ENCODE results near the gene ZSCAN31.
A peak's percentile ranks its signal among the peaks of the same experiment; 100 is the strongest.

ZSCAN31 gene

DNA sequence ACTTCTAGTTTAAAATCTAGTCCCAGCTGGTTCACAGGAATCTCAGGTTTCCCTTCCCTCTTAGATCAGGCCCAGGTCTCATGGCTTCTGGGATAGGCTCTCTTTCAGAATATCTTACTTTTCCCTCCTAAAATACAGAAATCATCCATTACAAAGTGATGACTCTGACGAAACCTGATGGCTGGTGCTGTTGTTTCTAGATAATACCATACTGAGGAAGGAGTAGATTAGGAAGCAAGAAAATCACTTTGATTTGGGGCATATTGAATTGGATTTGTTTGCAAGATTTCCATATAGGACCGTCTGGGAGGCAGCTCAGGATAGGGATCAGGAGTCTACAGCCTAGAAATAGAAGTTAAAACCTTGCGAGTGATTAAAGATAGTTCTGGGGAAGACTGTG is 17.4 kb upstream of the ZSCAN31 start:
- DNase-seq (ENCODE audit: low spot score): no peak

DNA sequence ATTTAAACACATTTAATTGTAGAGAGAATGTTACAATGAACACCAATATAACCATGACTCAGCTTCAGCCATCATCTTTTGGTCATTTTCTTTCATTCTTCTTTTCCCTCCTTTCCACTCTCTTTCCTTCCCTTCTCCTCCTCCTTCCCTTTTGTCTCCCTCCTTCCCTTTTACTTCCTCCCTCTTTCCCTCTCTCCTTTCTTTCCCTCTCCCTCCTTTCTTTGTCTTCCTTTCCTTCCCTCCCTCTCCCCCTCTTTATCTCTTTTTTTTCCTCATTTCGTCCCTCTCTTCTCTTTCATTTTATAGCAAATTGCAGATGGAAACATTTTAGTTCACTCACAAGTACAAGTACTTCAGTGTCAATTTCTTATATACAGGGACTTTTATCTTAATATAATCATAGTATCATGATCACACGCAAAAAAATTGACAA is 15.6 kb upstream of the ZSCAN31 start:
- DNase-seq (ENCODE audit: low spot score): no peak

DNA sequence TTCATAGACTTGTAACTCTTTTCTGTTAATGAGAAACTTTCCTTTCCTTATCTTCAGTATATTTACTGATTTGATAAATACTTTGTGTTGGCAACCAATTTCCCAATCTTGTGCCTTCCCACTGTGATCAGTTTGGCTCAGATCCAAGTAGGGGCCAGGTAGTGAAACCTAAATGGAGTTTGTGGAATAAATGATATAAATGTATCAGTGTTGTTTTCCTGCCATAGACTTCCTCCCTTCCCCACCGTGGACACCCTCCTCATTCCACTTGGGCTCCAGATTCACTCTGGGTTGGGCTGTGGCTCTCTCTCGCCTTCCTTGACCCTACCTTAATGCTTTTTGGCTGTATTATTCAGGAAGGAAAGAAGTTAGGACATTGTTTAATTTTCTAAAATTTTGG is 15.1 kb upstream of the ZSCAN31 start:
- DNase-seq (ENCODE audit: low spot score): no peak

DNA sequence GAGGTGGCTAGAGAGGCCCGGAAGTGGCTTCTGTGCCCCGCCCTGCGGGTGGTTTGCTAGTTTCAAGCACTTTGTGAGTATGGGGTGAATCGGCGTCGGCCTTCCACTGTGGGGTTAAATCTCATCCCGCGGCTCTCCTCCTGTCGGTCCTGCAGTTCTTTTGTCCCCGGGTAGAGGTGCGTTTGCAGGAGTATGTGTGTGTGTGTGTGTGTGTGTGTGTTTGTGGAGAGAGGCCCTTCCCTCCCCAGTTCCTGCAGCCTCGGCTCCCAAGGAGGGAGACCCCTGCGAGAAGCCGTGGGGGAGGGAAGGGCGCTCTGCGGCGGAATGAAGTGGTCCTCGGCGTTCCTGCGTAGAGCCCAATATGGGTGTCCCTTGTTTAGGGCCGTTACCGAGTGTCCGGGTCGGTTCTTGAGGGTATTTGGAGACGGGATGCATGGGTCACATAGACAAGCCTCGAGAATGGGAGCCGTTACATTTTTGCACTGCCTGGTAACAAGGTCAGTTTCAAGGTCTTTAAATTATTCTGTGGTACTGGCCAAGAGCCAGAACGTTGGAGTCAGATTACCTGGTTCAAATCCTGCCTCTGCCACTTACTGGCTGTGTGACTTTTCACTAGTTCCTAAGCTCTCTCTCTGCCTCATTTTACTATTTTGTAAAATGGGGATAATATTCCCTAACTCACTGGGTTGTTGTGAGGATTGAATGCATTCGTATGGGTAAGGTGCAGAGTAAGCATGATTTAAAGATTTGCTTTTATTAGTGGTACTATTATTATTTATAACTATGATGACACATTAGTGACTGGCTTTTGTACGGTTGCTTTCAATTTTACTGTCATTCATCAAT is 14.2 kb upstream of the ZSCAN31 start, which contains the start of gene ZKSCAN3:
TSS of gene ZKSCAN3 (plus strand) at position 56 of the 846 bp plus-strand sequence. CDS start 9,640 bp downstream, outside the sequence.
- DNase-seq (ENCODE audit: low spot score): peak; percentile 94

DNA sequence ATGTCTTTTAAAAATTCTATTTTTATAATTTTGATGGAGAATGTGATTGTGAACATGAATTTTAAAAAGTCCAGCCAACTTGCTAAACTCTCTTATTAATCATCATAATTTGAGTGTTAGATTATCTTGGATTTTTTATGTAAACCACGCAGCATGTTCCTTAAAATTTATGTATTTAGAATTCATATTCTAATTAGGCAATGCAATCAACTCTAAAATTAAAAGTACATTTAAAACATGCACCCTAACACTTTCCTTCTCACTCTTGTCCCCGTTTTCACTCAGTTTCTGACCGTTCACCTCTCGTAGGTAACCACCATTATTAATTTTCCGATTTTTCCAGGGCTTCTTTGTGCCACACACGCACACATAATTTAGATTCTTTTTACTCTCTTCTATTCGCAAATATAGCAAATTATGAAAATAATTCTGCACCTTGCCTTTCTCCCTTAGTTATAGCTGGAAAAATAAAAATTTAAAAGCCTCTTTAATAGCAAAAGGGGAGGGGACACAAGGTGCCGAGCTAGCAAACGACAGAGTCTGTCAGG is 13.5 kb upstream of the ZSCAN31 start:
- no peak for DNase-seq (ENCODE audit: low spot score)

DNA sequence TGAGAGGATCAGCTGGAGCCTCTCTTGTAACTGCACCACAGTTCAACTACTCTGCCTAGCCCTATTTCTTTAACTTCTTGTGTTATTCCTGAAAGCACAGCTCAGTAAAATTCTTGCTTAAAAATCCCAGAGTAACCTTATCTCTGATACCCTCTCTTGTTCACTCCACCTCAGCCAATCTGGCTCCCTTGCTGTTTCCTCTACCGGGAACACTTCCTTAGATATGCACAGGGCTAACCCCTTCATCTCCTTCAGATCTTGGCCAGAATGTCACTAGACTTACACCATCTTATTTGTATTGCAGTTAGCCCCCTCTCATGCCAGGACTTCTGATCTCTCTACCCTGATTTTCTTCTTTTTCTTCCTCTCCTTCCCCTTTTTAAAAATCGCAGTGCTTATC is 11.2 kb upstream of the ZSCAN31 start:
- DNase-seq (ENCODE audit: low spot score): no peak

DNA sequence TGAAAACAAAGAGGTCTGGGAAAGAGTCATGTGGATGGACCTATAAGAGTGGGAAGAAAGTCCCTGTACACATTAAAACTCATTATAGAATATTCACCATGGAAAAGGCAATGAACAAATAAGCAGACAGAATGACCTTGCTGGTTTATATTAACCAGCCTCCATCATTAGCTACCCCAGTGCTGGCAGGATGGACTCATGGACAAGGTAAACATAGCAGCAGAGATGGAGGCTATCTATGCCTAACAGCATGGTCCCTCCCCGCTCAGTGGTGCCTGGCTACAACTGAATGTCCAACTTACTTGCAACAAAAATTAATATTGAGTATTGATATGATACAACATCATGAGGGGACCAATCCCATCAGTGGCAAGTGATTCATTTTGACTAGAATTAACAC is 9.3 kb upstream of the ZSCAN31 start:
- no peak for DNase-seq (ENCODE audit: low spot score)

DNA sequence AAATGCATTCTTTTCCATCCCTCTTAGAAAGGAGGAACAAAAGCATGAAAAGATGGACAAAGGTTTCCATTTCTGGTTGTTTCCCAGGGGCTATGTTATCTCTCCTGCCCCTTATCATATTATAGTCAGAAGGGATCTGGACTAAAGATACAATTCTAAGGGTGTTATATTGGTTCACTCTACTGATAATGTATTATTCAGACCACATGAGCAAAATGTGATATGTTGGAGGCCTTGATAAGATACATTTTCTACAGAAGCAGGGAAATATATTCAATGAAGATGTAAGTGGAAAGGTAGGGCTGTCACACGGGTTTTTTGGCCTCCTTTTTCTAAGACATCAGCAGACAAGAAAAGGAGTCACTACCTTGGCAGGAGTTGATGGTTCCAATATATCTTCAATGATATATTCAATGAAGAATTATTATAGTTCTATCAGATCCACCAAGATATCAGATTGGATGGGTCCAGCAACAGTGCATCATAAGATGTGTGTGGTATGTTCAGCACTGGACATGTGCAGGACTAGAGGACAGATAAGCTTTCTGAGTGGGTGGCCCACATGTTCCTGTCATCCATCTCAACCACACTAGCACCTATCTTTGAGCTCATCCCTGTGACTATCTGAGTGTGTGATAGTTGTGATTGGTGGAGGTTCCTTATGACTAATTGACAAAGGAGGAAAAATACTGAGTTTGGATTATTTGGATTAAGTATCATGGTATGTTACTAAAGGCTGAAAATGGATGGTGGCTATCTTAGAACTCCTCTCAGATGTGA is 8.1 kb upstream of the ZSCAN31 start:
- no peak for DNase-seq (ENCODE audit: low spot score)

DNA sequence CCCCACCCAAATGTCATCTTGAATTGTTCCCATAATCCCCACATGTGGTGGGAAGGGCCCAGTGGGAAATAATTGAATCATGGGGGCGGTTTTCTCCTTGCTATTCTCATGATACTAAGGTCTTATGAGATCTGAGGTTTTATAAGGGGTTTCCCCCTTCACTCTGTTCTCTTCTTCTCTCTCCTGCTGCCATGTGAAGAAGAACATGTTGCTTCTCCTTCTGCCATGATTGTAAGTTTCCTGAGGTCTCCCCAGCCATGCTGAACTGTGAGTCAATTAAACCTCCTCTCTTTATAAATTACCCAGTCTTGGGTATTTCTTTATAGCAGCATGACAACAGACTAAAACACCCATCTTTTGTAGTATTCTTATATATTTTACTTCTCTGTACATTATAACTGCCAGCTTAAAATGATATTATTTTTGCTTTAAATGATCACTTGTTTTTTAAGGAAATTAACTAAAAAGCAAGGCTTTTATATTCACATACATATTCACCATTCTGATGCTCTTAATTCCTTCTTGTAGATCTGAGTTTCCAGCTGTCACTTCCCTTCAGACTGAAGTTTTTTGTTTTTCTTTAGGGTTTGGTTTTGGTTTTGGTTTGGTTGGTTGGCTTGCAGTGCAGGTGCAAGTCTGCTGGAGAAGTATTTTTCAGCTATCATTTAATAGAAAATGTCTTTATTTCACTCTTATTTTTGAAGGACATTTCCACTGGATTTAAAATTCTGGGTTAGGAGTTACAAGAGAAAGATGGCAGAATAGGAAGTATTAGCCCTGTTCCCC is 4.6 kb upstream of the ZSCAN31 start:
- no peak for DNase-seq (ENCODE audit: low spot score)

DNA sequence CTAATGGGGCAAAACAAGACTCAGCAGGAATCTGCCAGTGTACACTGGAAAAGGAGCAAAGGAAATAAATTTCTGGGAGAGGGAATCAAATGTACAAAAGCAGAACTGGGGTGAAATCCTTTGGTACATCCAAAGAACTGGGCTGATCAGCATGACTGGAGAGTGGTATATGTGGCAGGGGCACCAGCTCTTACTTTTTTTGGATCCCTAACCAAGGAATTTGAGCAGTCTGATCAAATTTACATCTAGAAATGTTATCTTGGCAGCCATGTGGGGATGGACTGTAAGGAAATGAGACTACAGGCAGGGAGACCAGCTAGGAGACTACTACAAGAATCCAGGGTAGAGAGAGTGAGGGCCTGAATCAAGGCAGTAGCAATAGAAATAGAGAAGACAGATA is 1.2 kb upstream of the ZSCAN31 start:
- no peak for DNase-seq (ENCODE audit: low spot score)

DNA sequence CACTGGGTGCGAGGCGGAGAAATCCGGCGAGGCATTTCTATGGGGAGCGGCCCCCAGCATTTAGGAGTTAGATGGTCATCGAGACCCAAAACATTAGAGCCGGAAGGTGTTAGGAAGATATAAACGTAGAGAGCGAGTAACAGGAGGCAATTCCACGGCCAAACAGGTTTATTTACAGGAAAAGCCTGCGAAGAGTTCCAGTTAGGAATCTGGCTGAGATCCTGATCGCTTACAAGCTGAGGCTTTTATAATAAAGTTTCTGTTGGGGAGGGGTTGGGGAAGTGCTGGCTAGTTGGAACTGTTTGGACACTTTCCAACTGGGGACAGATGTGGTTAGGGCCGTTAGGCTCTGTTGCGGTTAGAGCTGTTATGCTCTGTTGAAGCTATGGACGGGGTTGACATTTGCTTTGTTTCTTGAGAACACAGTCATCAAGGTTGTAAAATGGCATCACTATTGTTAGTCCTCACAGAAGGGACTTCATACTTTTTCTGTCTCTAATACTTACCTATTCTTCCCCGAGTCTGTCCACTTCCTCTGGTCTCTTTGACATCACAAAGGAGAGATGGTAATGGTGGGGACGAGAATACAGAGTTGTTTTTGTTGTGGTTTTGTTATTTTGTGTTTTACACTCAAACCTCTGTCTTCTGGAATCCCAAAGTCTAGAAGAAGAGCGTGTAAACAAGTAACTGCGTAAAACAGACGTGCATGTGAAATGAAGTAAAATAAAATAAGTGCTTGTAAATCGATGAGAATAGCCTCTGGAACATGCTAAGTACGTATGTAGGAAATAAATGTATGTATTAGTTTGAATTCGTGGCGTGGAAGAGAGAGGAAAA is 554 bp upstream of the ZSCAN31 start:
- DNase-seq (ENCODE audit: low spot score): peak; percentile 65

DNA sequence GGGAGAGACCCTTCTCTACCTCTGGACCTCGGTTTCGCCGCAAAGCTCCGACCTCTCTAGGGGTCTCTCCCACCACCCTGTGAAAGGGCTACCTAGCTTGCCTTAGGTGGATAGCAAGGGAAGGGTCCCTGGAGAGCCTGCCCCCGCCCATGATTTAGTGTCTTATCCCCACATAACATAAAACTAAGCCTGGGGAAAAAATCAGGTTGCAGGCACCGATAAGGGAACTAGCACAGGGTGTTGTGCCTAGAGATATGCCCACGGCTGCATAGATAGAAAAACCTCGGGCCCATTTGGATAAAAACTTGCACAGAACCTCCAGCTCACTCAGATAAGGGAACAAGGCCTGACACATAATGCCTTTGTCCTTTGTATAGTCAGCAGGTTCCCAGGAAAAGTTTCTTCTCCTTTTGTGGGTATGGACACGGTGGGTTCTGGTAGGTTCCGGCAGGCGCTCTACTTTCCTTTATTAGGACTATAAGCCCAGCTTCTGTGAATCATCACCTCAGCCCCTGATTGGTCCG is 846 bp downstream of the ZSCAN31 start:
- no peak for DNase-seq (ENCODE audit: low spot score)

DNA sequence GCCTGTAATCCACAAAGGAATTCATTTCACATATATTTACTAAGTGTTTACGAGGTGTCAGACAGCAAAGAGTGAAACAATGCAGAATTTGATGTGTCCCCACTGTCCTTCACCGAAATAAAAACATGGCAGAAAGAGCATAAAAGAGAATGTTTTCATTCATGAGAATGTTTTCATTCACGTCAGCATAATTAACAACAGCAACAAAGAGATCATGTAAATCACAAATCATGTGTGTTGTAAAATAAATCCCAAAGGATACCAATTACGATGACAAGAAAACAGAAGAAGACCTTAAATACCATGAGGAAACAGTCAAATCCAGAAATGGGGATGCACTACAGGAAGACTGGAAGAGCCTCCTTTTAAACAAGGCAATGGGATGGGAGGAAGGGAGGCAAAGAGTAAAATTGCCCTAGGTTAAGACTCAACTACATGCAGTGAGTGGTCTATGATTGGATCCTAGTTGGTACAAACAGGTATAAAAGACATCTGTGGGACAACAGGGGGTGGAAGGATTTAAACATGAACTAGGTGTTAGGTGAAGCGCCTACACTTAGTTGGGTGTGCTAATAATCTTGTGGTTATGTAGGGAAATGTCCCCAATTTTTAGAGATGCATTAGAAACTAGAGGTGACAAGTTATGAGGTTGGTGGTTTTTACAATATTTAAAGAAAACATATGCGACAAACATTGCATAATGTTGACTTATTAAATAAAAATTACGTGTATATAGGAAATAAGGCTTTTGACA is 1.5 kb downstream of the ZSCAN31 start:
- no peak for DNase-seq (ENCODE audit: low spot score)

DNA sequence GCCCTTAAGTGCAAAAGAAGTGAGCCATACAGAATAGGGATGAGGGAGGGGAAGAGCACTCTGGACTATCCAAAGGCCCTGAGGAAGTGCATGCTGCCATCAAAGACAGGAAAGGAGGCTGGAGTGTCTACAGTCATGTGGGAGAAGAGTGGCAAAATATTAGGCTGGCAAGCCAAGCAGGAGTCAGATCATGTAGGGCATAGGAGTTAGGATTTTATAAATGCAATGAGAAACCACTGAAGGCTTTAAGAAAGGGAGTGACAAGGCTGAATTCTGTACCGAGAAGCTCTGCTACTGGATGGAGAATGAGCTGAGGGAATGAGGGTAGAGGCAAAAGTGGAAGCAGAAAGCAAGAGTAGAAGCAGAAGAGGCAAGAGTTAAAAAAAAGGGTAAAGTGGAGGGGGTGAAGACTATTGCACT is 2.3 kb downstream of the ZSCAN31 start:
- DNase-seq (ENCODE audit: low spot score): no peak

DNA sequence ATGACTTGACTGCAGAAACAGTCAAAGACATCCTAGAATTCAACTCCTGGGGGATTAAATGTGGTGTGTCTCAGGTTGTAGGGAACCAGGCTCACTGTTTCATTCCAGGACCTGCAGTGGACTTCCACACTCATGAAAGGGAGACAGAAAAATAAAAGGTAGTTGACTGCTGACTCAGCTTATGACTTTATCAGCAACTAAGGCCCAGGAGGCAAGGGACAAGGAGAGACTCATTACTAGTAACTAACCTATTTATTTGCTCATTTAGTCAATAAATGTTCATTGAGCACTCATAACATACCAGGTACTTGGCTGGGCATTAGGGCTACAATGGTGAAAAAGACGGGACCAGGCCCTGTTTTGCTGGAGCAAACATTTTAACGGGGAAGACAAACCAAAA is 2.9 kb downstream of the ZSCAN31 start:
- no peak for DNase-seq (ENCODE audit: low spot score)

DNA sequence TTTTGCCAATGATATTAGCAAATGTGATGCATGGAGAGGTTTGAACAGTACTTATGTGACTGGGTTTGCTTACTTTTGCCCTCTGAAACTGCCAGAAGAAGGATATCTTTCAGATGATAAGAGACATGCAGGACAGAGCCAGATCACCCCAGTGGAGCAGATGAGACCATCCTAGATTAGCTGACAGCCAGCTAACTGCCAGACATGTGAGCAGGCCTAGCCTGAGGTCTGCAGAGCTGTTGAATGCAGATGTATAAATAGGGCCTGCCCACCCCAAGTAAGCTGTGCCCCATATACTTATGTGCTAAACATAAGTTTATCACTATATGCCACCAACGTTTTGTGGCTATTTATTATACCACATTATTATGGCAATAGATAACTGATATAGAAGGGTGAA is 5.9 kb downstream of the ZSCAN31 start:
- no peak for DNase-seq (ENCODE audit: low spot score)

DNA sequence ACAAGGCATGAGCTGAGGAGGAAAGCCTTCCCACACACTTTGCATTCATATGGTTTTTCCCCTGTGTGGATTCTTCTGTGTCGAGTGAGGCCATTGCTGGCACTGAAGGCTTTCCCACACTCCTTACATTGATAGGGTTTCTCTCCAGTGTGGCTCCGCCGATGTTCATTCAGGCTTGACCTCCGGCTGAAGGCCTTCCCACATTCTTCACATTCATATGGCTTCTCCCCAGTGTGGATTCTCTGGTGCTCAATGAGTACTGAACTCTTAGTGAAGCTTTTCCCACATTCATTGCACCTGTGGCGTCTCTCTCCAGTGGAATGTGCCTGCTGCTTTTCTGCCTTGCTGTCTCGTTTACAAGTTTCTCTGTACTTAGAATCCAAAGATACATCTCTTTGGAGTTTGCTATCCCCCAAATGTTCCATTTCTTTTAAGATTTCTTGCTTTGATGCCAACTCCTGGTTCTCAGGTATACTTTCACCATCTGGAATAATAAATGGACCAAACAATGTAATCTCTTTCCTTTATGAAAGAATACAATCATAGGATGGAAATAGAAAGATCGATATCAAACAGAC is 9.5 kb downstream of the ZSCAN31 start:
- no peak for DNase-seq (ENCODE audit: low spot score)

DNA sequence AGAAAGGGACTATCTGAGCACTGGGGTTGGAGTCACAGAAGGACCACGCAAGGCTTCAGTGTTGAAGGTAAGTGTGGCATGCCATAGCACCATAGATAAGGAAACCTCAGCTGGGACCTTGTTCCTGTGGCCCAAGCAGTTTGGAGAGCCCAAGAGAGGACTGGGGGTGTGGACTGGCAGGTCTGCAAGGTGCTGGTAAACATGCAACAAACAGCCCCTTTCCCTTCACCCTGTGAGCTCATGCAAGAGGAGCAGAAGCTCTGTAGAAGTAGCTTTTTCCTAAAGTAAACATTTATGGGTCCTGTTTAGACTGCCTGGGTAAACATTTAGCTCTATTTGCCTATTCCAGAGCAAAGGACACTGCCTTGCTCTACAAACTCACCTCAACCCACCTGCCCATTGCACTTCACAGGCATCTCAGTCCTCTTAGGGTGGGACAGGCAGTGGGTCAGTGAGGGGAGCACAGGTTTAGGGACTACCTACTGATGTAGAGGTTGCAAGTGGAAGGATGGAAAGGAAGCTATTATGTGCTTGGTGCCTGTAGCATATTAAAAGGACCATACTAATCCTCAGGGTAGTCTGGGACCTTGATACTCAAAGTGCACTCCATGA is 12.0 kb downstream of the ZSCAN31 start:
- no peak for DNase-seq (ENCODE audit: low spot score)

DNA sequence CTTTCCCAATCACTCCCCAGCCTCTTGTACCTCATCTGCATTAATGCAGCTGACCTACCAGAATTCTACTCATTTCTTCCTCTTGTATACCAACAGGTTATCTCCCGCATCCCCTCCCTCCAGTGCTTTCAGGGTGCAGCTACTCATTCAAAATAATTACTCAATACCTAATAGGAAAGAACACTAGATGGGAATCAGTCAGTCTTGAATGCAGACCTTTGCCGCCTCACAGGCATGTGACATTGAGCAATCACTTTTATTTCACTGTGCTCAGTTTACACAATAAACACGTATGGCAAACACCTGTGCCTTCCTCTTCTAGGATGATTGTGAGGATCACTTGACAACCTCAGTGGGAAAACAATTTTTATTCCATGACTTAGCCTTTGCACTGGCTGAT is 13.3 kb downstream of the ZSCAN31 start:
- no peak for DNase-seq (ENCODE audit: low spot score)
